ENCODE results near the gene POLD4. TPM values are rescaled to one million over a fixed set of nuclear protein-coding genes. Genes with fewer than 3 reads are reported as not detected.

POLD4 gene
- total and polyA plus RNA-seq, 12 donors: 30.4 to 214 (median 43.5) TPM

DNA sequence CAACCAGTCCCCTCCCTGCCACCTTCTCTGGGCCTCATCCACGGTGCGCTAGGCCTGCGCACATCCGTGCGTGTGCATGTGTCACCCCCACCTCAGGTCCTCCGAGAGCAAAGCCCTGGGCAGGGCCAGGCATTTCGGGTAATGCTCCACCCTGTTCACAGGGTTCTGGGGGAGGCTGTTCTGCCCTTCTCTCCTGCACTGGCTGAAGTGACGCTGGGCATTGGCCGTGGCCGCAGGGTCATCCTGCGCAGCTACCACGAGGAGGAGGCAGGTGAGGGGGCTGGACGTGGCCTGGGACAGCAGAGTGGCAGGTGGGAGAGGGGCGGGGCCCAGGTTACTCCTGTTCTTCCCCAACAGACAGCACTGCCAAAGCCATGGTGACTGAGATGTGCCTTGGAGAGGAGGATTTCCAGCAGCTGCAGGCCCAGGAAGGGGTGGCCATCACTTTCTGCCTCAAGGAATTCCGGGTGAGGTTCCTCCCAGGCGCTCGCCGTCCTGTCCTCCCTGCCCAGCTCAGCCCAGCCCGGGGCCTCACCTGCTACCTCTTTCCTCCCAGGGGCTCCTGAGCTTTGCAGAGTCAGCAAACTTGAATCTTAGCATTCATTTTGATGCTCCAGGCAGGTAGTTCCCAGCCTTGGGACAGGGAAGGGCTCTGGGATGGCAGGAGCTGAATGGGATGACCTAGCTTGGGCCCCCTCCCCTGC, 42.4 kb upstream of the POLD4 start:
- Histone ChIP-seq H3K9me3 (no peaks in the 10 kb centered on the region), H3K4me3 (no peak overlapping the region), H3K27me3 (no peaks in the 10 kb centered on the region), H3K36me3 (peaks cover 0 to 65% (median 26%) of the 10 kb centered on the region in 9 donors), H3K27ac (no peak overlapping the region), H3K4me1 (peaks cover 4 to 59% (median 49%) of the 10 kb centered on the region in 9 donors)
- TF ChIP-seq, protein P1, sequence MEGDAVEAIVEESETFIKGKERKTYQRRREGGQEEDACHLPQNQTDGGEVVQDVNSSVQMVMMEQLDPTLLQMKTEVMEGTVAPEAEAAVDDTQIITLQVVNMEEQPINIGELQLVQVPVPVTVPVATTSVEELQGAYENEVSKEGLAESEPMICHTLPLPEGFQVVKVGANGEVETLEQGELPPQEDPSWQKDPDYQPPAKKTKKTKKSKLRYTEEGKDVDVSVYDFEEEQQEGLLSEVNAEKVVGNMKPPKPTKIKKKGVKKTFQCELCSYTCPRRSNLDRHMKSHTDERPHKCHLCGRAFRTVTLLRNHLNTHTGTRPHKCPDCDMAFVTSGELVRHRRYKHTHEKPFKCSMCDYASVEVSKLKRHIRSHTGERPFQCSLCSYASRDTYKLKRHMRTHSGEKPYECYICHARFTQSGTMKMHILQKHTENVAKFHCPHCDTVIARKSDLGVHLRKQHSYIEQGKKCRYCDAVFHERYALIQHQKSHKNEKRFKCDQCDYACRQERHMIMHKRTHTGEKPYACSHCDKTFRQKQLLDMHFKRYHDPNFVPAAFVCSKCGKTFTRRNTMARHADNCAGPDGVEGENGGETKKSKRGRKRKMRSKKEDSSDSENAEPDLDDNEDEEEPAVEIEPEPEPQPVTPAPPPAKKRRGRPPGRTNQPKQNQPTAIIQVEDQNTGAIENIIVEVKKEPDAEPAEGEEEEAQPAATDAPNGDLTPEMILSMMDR (IDR thresholded peaks at IDR 0.05): no peak
- DNase-seq: no peak
- 86 to 87% methylated on average over 19 of the region's 19 CpGs for WGBS, 2 donors
- ATAC-seq: no peak
- intact Hi-C loops (cut with DNase I): loop anchor here in 2 of 10 donors (2.0 to 10.0 kb wide), 2 partner anchors 109 to 111 kb away; partner anchors contain the start of genes CDK2AP2 (in 1 of the 2) and PITPNM1 (in 1 of the 2)

DNA sequence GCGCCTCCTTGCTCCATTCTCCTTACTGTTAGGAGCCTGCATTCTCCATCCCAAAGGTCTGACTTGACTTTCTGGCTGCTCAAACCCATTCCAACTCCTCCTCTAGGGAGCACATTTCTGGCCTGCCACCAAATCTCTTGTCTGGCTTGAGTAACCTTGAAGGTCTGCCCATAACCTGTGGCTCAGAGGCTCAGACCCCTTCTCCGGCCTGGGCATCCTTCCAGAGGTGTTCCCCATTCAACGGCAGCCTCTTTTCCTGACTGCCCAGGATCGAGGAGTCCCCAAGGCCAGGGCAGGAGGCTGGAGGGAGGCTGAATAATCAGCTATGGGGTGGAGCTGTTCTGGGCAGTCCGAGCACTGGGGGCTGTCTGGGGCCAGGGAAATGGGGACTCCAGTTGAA, 40.6 kb upstream of the POLD4 start:
- TF ChIP-seq, protein P1 (IDR thresholded peaks at IDR 0.05): no peak
- Histone ChIP-seq H3K27ac (no peak overlapping the region), H3K9me3 (no peaks in the 10 kb centered on the region), H3K4me1 (peaks cover 4 to 46% (median 38%) of the 10 kb centered on the region in 9 donors), H3K4me3 (no peak overlapping the region), H3K36me3 (peaks cover 0 to 48% (median 20%) of the 10 kb centered on the region in 9 donors), H3K27me3 (no peaks in the 10 kb centered on the region)
- no peak for ATAC-seq
- WGBS, 2 donors: 74 to 76% methylated on average over 5 of the region's 5 CpGs
- intact Hi-C loops (cut with DNase I): loop anchor here in 2 of 10 donors (5.0 to 10.0 kb wide), 2 partner anchors 73 to 111 kb away; partner anchors contain the start of genes CDK2AP2 (in 1 of the 2), PITPNM1 (in 1 of the 2) and TMEM134 (in 1 of the 2)
- DNase-seq: no peak

DNA sequence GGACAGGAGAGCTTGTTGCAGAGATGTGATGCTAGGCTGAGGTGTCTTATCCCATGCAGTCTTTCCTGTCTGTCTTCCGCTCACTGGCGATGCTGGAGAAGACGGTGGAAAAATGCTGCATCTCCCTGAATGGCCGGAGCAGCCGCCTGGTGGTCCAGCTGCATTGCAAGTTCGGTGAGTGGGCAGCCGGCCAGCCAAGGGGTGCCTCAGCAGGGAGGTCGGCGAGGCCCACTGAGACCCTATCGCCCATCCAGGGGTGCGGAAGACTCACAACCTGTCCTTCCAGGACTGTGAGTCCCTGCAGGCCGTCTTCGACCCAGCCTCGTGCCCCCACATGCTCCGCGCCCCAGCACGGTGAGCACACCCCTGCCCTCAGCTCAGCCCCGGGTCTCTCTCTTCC, 40.1 kb upstream of the POLD4 start:
- H3K36me3 ChIP-seq: peaks cover 0 to 43% (median 15%) of the 10 kb centered on the region in 9 donors
- H3K27ac ChIP-seq: no peak overlapping the region
- TF ChIP-seq, protein P1 (IDR thresholded peaks at IDR 0.05): no peak
- no peaks in the 10 kb centered on the region for H3K9me3 ChIP-seq
- ATAC-seq (no peak), DNase-seq (no peak)
- H3K4me1 ChIP-seq: peaks cover 4 to 41% (median 36%) of the 10 kb centered on the region in 9 donors
- no peak overlapping the region for H3K4me3 ChIP-seq
- no peaks in the 10 kb centered on the region for H3K27me3 ChIP-seq
- intact Hi-C loops (cut with DNase I): loop anchor here in 2 of 10 donors (5.0 to 10.0 kb wide), 2 partner anchors 74 to 111 kb away; partner anchors contain the start of genes CDK2AP2 (in 1 of the 2), PITPNM1 (in 1 of the 2) and TMEM134 (in 1 of the 2)
- WGBS, 2 donors: 92 to 94% methylated on average over 18 of the region's 18 CpGs

DNA sequence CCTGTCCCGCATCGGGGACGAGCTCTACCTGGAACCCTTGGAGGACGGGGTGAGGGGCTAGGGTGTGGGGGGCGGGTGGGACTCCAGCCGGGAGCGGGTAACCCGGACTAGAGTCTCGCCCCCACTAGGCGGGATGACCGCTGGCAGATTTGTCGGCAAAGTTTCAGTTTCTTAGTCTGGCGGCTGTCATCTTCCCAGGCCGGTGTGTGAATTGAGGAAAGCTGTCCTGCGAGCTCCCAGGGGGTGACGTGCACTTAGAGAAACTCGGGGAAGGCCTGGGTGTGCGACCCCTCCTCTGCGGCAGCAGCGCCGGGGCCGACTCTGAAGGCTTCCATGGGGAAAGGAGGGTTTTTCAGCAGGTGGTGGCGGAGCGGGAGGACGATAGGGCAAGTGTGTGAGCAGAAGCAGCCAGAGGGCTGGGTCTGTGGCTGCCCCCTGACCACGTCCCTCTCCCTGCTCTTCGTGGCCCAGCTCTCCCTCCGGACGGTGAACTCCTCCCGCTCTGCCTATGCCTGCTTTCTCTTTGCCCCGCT, 38.9 kb upstream of the POLD4 start:
- ATAC-seq (peak in 2 of 8 donors; percentile 0), DNase-seq (no peak)
- WGBS, 2 donors: 8% methylated on average over 31 of the region's 31 CpGs
- TF ChIP-seq, protein P1 (IDR thresholded peaks at IDR 0.05): no peak
- Histone ChIP-seq H3K4me3 (peak overlapping the region; percentile 66 to 91 (median 81)), H3K27ac (peak overlapping the region; percentile 28 to 92 (median 86)), H3K27me3 (no peaks in the 10 kb centered on the region), H3K9me3 (no peaks in the 10 kb centered on the region), H3K36me3 (peaks cover 0 to 31% (median 4%) of the 10 kb centered on the region in 9 donors), H3K4me1 (peaks cover 4 to 31% (median 26%) of the 10 kb centered on the region in 9 donors)
- intact Hi-C loops (cut with DNase I): loop anchor here in 2 of 10 donors (5.0 to 10.0 kb wide), 2 partner anchors 75 to 113 kb away; partner anchors contain the start of genes CDK2AP2 (in 1 of the 2), PITPNM1 (in 1 of the 2) and TMEM134 (in 1 of the 2)
